ENCODE measurements around the gene FAM149B1.
A peak's percentile ranks its signal among the peaks of the same experiment; 100 is the strongest.

FAM149B1 gene

GRCh38 chr10:73247509-73248258 lies 79.8 kb downstream of the FAM149B1 start:
- Histone ChIP-seq H3K4me1 (ENCODE audit: control insufficient read depth in 2 of 2, insufficient read depth in 1 of 2, low read depth in 1 of 2, low read length in 2 of 2) (peaks cover 13 to 22% of the 10 kb centered on the region in 2 donors), H3K14ac (ENCODE audit: low read length) (no peak overlapping the region), H3K4me2 (ENCODE audit: insufficient read depth, low read length, poor library complexity, severe bottlenecking) (peak overlapping the region; percentile 59), H3K79me1 (ENCODE audit: low read depth, low read length) (peaks cover 2% of the 10 kb centered on the region), H2BK15ac (ENCODE audit: low read length) (no peak overlapping the region), H2BK120ac (ENCODE audit: low read depth, low read length) (no peak overlapping the region), H2AFZ (ENCODE audit: low read length) (peak overlapping the region; percentile 95), H4K91ac (ENCODE audit: low read depth, low read length, poor library complexity) (no peak overlapping the region), H3K4me3 (ENCODE audit: low read length in 2 of 2) (peak overlapping the region in 1 of 2 donors; percentile 93), H2BK5ac (ENCODE audit: low read length) (no peak overlapping the region), H4K8ac (ENCODE audit: low read depth, low read length) (no peak overlapping the region), H3K18ac (ENCODE audit: low read length) (no peak overlapping the region), H2BK12ac (ENCODE audit: low read length) (no peak overlapping the region), H3K9ac (ENCODE audit: low read depth, low read length, poor library complexity) (no peak overlapping the region), H3K27me3 (ENCODE audit: control insufficient read depth in 3 of 3, insufficient read depth in 3 of 3, low read depth in 1 of 3, low read length in 3 of 3) (no peaks in the 10 kb centered on the region), H2AK5ac (ENCODE audit: low read depth, low read length) (no peak overlapping the region), H3K27ac (replicated peaks; ENCODE audit: low read length) (peak overlapping the region; percentile 64), H3K36me3 (replicated peaks in 1 of 2; ENCODE audit: control insufficient read depth in 2 of 2, insufficient read depth in 2 of 2, low read length in 2 of 2) (peaks cover 30 to 80% of the 10 kb centered on the region in 2 donors), H3K9me3 (replicated peaks in 1 of 2; ENCODE audit: control insufficient read depth in 2 of 2, insufficient read depth in 1 of 2, low read depth in 1 of 2, low read length in 2 of 2) (no peaks in the 10 kb centered on the region), H3K23ac (ENCODE audit: low read depth, low read length, poor library complexity) (peak overlapping the region; percentile 98), H3K4ac (ENCODE audit: low read length) (no peak overlapping the region)
- no peak for DNase-seq (ENCODE audit: low spot score)
- no CpG with 5 or more reads among the region's 4 CpGs for WGBS, 2 donors (ENCODE audit: extremely low coverage in 2 of 2, insufficient read length in 2 of 2, insufficient replicate concordance in 1 of 2)

DNA sequence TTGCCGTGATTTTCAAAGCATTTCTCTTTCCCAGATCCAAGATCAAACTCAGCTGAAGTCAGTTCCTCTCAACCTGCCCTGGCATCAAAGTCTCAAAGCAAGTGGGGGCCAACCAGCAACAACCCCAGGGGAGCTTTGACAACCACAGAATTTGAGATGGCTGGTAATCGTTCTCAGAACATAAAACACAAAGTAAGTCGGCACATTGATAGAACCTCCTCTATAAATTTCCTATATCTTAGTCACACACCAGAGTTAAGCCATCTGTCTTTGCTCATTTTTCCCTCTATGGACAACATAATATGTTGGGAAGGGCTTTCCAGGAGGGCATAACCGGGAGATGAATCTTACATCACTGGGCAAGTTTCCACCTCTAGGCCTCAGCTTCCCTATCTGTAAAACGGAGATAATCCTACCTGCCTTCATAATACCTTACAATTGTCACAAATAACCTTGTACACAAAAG lies 80.4 kb downstream of the FAM149B1 start:
- Histone ChIP-seq H3K23ac (ENCODE audit: low read depth, low read length, poor library complexity) (no peak overlapping the region), H3K4ac (ENCODE audit: low read length) (no peak overlapping the region), H2BK12ac (ENCODE audit: low read length) (no peak overlapping the region), H3K14ac (ENCODE audit: low read length) (no peak overlapping the region), H3K18ac (ENCODE audit: low read length) (no peak overlapping the region), H2BK5ac (ENCODE audit: low read length) (no peak overlapping the region), H3K4me2 (ENCODE audit: insufficient read depth, low read length, poor library complexity, severe bottlenecking) (no peak overlapping the region), H3K79me1 (ENCODE audit: low read depth, low read length) (peaks cover 2% of the 10 kb centered on the region), H4K91ac (ENCODE audit: low read depth, low read length, poor library complexity) (no peak overlapping the region), H3K9me3 (replicated peaks in 1 of 2; ENCODE audit: control insufficient read depth in 2 of 2, insufficient read depth in 1 of 2, low read depth in 1 of 2, low read length in 2 of 2) (no peaks in the 10 kb centered on the region), H3K27me3 (ENCODE audit: control insufficient read depth in 3 of 3, insufficient read depth in 3 of 3, low read depth in 1 of 3, low read length in 3 of 3) (no peaks in the 10 kb centered on the region), H2AK5ac (ENCODE audit: low read depth, low read length) (no peak overlapping the region), H3K9ac (ENCODE audit: low read depth, low read length, poor library complexity) (no peak overlapping the region), H4K8ac (ENCODE audit: low read depth, low read length) (no peak overlapping the region), H3K36me3 (replicated peaks in 1 of 2; ENCODE audit: control insufficient read depth in 2 of 2, insufficient read depth in 2 of 2, low read length in 2 of 2) (peaks cover 25 to 74% of the 10 kb centered on the region in 2 donors), H3K4me3 (ENCODE audit: low read length in 2 of 2) (no peak overlapping the region), H2BK15ac (ENCODE audit: low read length) (no peak overlapping the region), H2BK120ac (ENCODE audit: low read depth, low read length) (no peak overlapping the region), H3K27ac (replicated peaks; ENCODE audit: low read length) (no peak overlapping the region), H2AFZ (ENCODE audit: low read length) (no peak overlapping the region), H3K4me1 (ENCODE audit: control insufficient read depth in 2 of 2, insufficient read depth in 1 of 2, low read depth in 1 of 2, low read length in 2 of 2) (peaks cover 13 to 23% of the 10 kb centered on the region in 2 donors)
- no CpG with 5 or more reads among the region's 5 CpGs for WGBS, 2 donors (ENCODE audit: extremely low coverage in 2 of 2, insufficient read length in 2 of 2, insufficient replicate concordance in 1 of 2)
- no peak for DNase-seq (ENCODE audit: low spot score)

- peak overlapping the region; percentile 86 for H3K4me2 ChIP-seq (ENCODE audit: insufficient read depth, low read length, poor library complexity, severe bottlenecking)
- H4K8ac ChIP-seq (ENCODE audit: low read depth, low read length), result no peak overlapping the region
- no peak overlapping the region for H2BK12ac ChIP-seq (ENCODE audit: low read length)
- peak overlapping the region; percentile 81 for H3K18ac ChIP-seq (ENCODE audit: low read length)
- no peak overlapping the region for H3K4ac ChIP-seq (ENCODE audit: low read length)
- H2AFZ ChIP-seq (ENCODE audit: low read length), result peak overlapping the region; percentile 86
- peak overlapping the region; percentile 76 for H3K23ac ChIP-seq (ENCODE audit: low read depth, low read length, poor library complexity)
- DNase-seq (ENCODE audit: low spot score), result peak; percentile 17
- peaks cover 2% of the 10 kb centered on the region for H3K79me1 ChIP-seq (ENCODE audit: low read depth, low read length)
- WGBS, 2 donors (ENCODE audit: extremely low coverage in 2 of 2, insufficient read length in 2 of 2, insufficient replicate concordance in 1 of 2), result no CpG with 5 or more reads among the region's 23 CpGs
- H2BK15ac ChIP-seq (ENCODE audit: low read length), result no peak overlapping the region
- peaks cover 13 to 50% of the 10 kb centered on the region in 2 donors for H3K36me3 ChIP-seq (replicated peaks in 1 of 2; ENCODE audit: control insufficient read depth in 2 of 2, insufficient read depth in 2 of 2, low read length in 2 of 2)
- H3K27me3 ChIP-seq (ENCODE audit: control insufficient read depth in 3 of 3, insufficient read depth in 3 of 3, low read depth in 1 of 3, low read length in 3 of 3), result no peaks in the 10 kb centered on the region
- H3K9ac ChIP-seq (ENCODE audit: low read depth, low read length, poor library complexity), result peak overlapping the region; percentile 88
- peaks cover 9 to 17% of the 10 kb centered on the region in 2 donors for H3K4me1 ChIP-seq (ENCODE audit: control insufficient read depth in 2 of 2, insufficient read depth in 1 of 2, low read depth in 1 of 2, low read length in 2 of 2)
- peak overlapping the region; percentile 80 to 84 for H3K4me3 ChIP-seq (ENCODE audit: low read length in 2 of 2)
- H3K9me3 ChIP-seq (replicated peaks in 1 of 2; ENCODE audit: control insufficient read depth in 2 of 2, insufficient read depth in 1 of 2, low read depth in 1 of 2, low read length in 2 of 2), result no peaks in the 10 kb centered on the region
- H2AK5ac ChIP-seq (ENCODE audit: low read depth, low read length), result no peak overlapping the region
- no peak overlapping the region for H3K14ac ChIP-seq (ENCODE audit: low read length)
- no peak overlapping the region for H4K91ac ChIP-seq (ENCODE audit: low read depth, low read length, poor library complexity)
- H3K27ac ChIP-seq (replicated peaks; ENCODE audit: low read length), result peak overlapping the region; percentile 79
- H2BK5ac ChIP-seq (ENCODE audit: low read length), result peak overlapping the region; percentile 68
- no peak overlapping the region for H2BK120ac ChIP-seq (ENCODE audit: low read depth, low read length)
Observed at GRCh38 chr10:73251683-73252444, 83.9 kb downstream of the FAM149B1 start.

All from neuronal stem cell (in vitro differentiated cells).